ENCODE data around the gene ADPRS.

ADPRS gene

DNA sequence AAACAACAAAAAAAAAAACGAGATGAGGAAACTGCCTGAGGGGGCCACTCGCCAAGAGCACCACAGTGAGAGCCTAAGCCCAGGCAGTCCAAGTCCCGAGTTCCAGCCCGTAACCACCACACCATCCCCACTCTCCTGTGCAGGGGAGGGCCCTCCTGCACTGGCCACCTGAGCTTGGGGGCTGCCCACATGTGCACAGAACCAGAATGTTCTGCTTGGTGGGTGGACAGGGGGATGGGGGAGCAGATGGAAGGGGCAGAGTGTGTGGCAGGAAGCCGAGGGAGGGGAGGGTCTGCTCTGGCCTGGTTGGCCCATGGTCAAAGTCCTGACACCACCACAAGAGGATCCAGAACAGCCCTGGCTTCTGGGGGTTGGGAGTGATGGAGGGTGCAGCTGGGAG is 17.6 kb downstream of the ADPRS start:
- H3K27ac ChIP-seq: no peak overlapping the region
- no peaks in the 10 kb centered on the region for H3K36me3 ChIP-seq
- DNase-seq: no peak
- H3K4me3 ChIP-seq (ENCODE audit: low read depth, low read length): no peak overlapping the region
- no peaks in the 10 kb centered on the region for H3K9me3 ChIP-seq (ENCODE audit: severe bottlenecking)
- H3K27me3 ChIP-seq (ENCODE audit: insufficient read depth, low read depth, severe bottlenecking): no peaks in the 10 kb centered on the region
- TF ChIP-seq, protein P1, sequence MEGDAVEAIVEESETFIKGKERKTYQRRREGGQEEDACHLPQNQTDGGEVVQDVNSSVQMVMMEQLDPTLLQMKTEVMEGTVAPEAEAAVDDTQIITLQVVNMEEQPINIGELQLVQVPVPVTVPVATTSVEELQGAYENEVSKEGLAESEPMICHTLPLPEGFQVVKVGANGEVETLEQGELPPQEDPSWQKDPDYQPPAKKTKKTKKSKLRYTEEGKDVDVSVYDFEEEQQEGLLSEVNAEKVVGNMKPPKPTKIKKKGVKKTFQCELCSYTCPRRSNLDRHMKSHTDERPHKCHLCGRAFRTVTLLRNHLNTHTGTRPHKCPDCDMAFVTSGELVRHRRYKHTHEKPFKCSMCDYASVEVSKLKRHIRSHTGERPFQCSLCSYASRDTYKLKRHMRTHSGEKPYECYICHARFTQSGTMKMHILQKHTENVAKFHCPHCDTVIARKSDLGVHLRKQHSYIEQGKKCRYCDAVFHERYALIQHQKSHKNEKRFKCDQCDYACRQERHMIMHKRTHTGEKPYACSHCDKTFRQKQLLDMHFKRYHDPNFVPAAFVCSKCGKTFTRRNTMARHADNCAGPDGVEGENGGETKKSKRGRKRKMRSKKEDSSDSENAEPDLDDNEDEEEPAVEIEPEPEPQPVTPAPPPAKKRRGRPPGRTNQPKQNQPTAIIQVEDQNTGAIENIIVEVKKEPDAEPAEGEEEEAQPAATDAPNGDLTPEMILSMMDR (IDR thresholded peaks at IDR 0.05; ENCODE audit: low read depth, low read length): no peak

DNA sequence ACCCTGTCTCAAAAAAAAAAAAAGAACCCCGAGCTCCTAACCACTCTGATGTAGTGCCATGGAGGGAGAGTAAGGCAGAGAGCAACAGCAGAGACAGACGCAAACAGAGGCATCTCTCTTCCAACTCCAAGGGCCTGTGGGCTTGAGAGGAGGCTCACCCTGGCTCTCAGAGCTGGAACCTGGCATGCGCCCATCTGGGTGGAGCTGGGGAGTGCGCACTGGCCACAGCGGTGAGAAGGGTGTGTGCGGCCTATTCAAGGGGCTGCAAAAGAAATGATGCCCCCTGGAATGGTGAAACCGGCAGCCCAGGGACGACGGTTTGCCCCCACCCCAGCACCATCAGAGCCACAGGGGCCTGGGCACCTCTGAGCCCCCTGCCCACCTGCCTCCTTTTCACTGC is 18.7 kb downstream of the ADPRS start:
- DNase-seq: no peak
- Histone ChIP-seq H3K36me3 (no peaks in the 10 kb centered on the region), H3K27ac (no peak overlapping the region), H3K27me3 (ENCODE audit: insufficient read depth, low read depth, severe bottlenecking) (no peaks in the 10 kb centered on the region), H3K9me3 (ENCODE audit: severe bottlenecking) (no peaks in the 10 kb centered on the region), H3K4me3 (ENCODE audit: low read depth, low read length) (no peak overlapping the region)
- TF ChIP-seq, protein P1 (IDR thresholded peaks at IDR 0.05; ENCODE audit: low read depth, low read length): no peak

DNA sequence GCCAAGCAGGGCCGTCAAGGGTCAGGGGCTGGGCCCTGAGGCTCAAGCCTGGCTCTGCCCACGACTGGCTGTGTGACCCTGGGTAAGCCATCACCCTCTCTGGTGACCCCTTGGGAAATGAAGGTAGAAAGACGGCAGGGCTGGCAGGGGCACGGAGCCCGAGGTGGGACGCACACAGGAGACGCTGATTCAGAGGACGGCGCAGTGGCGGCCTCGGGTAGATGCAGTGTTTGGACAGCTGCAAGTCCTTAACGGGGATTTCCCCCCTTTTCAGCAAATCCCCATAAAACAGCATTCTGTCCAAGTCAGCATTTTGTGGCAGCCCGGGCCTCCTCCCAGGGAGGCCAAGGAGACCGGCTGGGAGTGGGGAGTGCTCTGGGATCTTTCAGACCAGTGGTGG is 19.6 kb downstream of the ADPRS start:
- Histone ChIP-seq H3K9me3 (ENCODE audit: severe bottlenecking) (no peaks in the 10 kb centered on the region), H3K27ac (no peak overlapping the region), H3K4me3 (ENCODE audit: low read depth, low read length) (no peak overlapping the region), H3K27me3 (ENCODE audit: insufficient read depth, low read depth, severe bottlenecking) (no peaks in the 10 kb centered on the region), H3K36me3 (no peaks in the 10 kb centered on the region)
- TF ChIP-seq, protein P1 (IDR thresholded peaks at IDR 0.05; ENCODE audit: low read depth, low read length): no peak
- no peak for DNase-seq

- DNase-seq: no peak
- H3K27me3 ChIP-seq (ENCODE audit: insufficient read depth, low read depth, severe bottlenecking): no peaks in the 10 kb centered on the region
- no peak overlapping the region for H3K27ac ChIP-seq
- H3K4me3 ChIP-seq (ENCODE audit: low read depth, low read length): no peak overlapping the region
- H3K9me3 ChIP-seq (ENCODE audit: severe bottlenecking): no peaks in the 10 kb centered on the region
- H3K36me3 ChIP-seq: no peaks in the 10 kb centered on the region
- TF ChIP-seq, protein P1 (IDR thresholded peaks at IDR 0.05; ENCODE audit: low read depth, low read length): no peak
Observed at GRCh38 chr1:36109041-36109679, 20.5 kb downstream of the ADPRS start.

- TF ChIP-seq, protein P1 (IDR thresholded peaks at IDR 0.05; ENCODE audit: low read depth, low read length): no peak
- no peak for DNase-seq
- no peaks in the 10 kb centered on the region for H3K9me3 ChIP-seq (ENCODE audit: severe bottlenecking)
Observed at GRCh38 chr1:36111151-36111550, 22.5 kb downstream of the ADPRS start.

GRCh38 chr1:36112823-36113222 is 24.1 kb downstream of the ADPRS start:
- Histone ChIP-seq H3K27ac (no peak overlapping the region), H3K4me3 (ENCODE audit: low read depth, low read length) (no peak overlapping the region), H3K27me3 (ENCODE audit: insufficient read depth, low read depth, severe bottlenecking) (no peaks in the 10 kb centered on the region), H3K9me3 (ENCODE audit: severe bottlenecking) (no peaks in the 10 kb centered on the region), H3K36me3 (no peaks in the 10 kb centered on the region)
- TF ChIP-seq, protein P1 (IDR thresholded peaks at IDR 0.05; ENCODE audit: low read depth, low read length): no peak
- no peak for DNase-seq

More at GRCh38 chr1:36111151-36111550, 22.5 kb downstream of the ADPRS start:
- no peaks in the 10 kb centered on the region for H3K36me3 ChIP-seq
- H3K27me3 ChIP-seq (ENCODE audit: insufficient read depth, low read depth, severe bottlenecking): no peaks in the 10 kb centered on the region
- no peak overlapping the region for H3K27ac ChIP-seq
- no peak overlapping the region for H3K4me3 ChIP-seq (ENCODE audit: low read depth, low read length)
